Trophoblast cell (in vitro differentiated cells and primary cell): ENCODE data around the gene GTPBP10.

Experiments
- DNase-seq, 2 donors: peaks; one replicate each; pipeline ENCODE4 v3.0.0-alpha.2; 2016
- H2AFZ ChIP-seq: 2 replicates; pipeline ENCODE4 v1.6.1; 2013; ENCODE audit warnings: low read length, moderate library complexity, mild to moderate bottlenecking; ENCODE audit not compliant: insufficient read depth, poor library complexity
- H2AK5ac ChIP-seq: 2 replicates; pipeline ENCODE4 v1.6.1; 2013; ENCODE audit warnings: mild to moderate bottlenecking, low read length
- H2BK120ac ChIP-seq: 2 replicates; pipeline ENCODE4 v1.6.1; 2013; ENCODE audit warnings: low read length, mild to moderate bottlenecking, moderate library complexity; ENCODE audit not compliant: insufficient read depth, poor library complexity
- H2BK12ac ChIP-seq: 2 replicates; pipeline ENCODE4 v1.6.1; 2013; ENCODE audit warnings: mild to moderate bottlenecking, low read length, moderate library complexity
- H2BK5ac ChIP-seq: 2 replicates; pipeline ENCODE4 v1.6.1; 2013; ENCODE audit warnings: low read length, low read depth, moderate library complexity, mild to moderate bottlenecking; ENCODE audit not compliant: poor library complexity
- H3K14ac ChIP-seq: 2 replicates; pipeline ENCODE4 v1.6.1; 2013; ENCODE audit warnings: mild to moderate bottlenecking, low read length
- H3K18ac ChIP-seq: 2 replicates; pipeline ENCODE4 v1.6.1; 2013; ENCODE audit warnings: mild to moderate bottlenecking, low read length
- H3K23ac ChIP-seq: 2 replicates; pipeline ENCODE4 v1.6.1; 2013; ENCODE audit warnings: low read length
- H3K27ac ChIP-seq: 2 replicates; pipeline ENCODE4 v1.5.1; 2013; ENCODE audit warnings: low read depth, mild to moderate bottlenecking, inconsistent platforms, low read length, moderate library complexity
- H3K27me3 ChIP-seq: 2 replicates; pipeline ENCODE4 v1.6.1; 2013; ENCODE audit warnings: inconsistent platforms, mild to moderate bottlenecking, low read length, moderate library complexity; ENCODE audit not compliant: insufficient read depth
- H3K36me3 ChIP-seq, 2 experiments: 1 replicate in 1 of 2; 2 replicates in 1 of 2; pipeline ENCODE4 v1.6.1; 2013; ENCODE audit warnings: low read length in 2 of 2, mild to moderate bottlenecking in 2 of 2, moderate library complexity in 1 of 2; ENCODE audit not compliant: insufficient read depth in 2 of 2, control insufficient read depth in 1 of 2
- H3K4ac ChIP-seq: 2 replicates; pipeline ENCODE4 v1.6.1; 2013; ENCODE audit warnings: low read depth, mild to moderate bottlenecking, low read length, moderate library complexity
- H3K4me1 ChIP-seq, 2 experiments: 1 replicate in 1 of 2; 2 replicates in 1 of 2; pipeline ENCODE4 v1.6.1; 2013; ENCODE audit warnings: low read length in 2 of 2, mild to moderate bottlenecking in 2 of 2, moderate library complexity in 1 of 2; ENCODE audit not compliant: insufficient read depth in 2 of 2, control insufficient read depth in 1 of 2
- H3K4me2 ChIP-seq: 2 replicates; pipeline ENCODE4 v1.6.1; 2013; ENCODE audit warnings: inconsistent platforms, mild to moderate bottlenecking, low read length, moderate library complexity
- H3K4me3 ChIP-seq: 2 replicates; pipeline ENCODE4 v1.5.1; 2013; ENCODE audit warnings: mild to moderate bottlenecking, low read depth, low read length, inconsistent platforms
- H3K79me1 ChIP-seq: one replicate; pipeline ENCODE4 v1.6.1; 2013; ENCODE audit warnings: low read length
- H3K79me2 ChIP-seq: 2 replicates; pipeline ENCODE4 v1.6.1; 2013; ENCODE audit warnings: low read length, mild to moderate bottlenecking; ENCODE audit not compliant: control insufficient read depth, insufficient read depth, poor library complexity
- H3K9ac ChIP-seq: 2 replicates; pipeline ENCODE4 v1.6.1; 2013; ENCODE audit warnings: mild to moderate bottlenecking, low read length
- H3K9me3 ChIP-seq: 2 replicates; pipeline ENCODE4 v1.6.1; 2013; ENCODE audit warnings: low read depth, mild to moderate bottlenecking, control low read depth, inconsistent platforms, low read length; ENCODE audit not compliant: insufficient read depth
- H4K12ac ChIP-seq: 2 replicates; pipeline ENCODE4 v1.6.1; 2013; ENCODE audit warnings: low read depth, mild to moderate bottlenecking, low read length, moderate library complexity
- H4K8ac ChIP-seq: 2 replicates; pipeline ENCODE4 v1.6.1; 2013; ENCODE audit warnings: low read depth, mild to moderate bottlenecking, low read length, moderate library complexity
- H4K91ac ChIP-seq: one replicate; pipeline ENCODE4 v1.6.1; 2013; ENCODE audit warnings: low read depth, mild to moderate bottlenecking, low read length, moderate library complexity
- WGBS: extraction: QIAGEN DNeasy Blood & Tissue Kit; methylation state at CpG from one replicate; pipeline ENCODE4 v1.1.7; 2013; ENCODE audit warnings: missing lambda C conversion rate; ENCODE audit not compliant: insufficient read length, insufficient coverage; ENCODE audit errors: extremely low coverage; 5-methylcytosine and 5-hydroxymethylcytosine counted together

The GTPBP10 gene

GRCh38 chr7:90412458-90413184 is 66.1 kb downstream of the GTPBP10 start:
- Histone ChIP-seq H4K91ac (no peak overlapping the region), H3K4me2 (no peak overlapping the region), H3K18ac (no peak overlapping the region), H3K79me1 (no peaks in the 10 kb centered on the region), H3K4me1 (no peaks in the 10 kb centered on the region), H3K27ac (no peak overlapping the region), H3K4ac (no peak overlapping the region), H3K23ac (no peak overlapping the region), H4K8ac (no peak overlapping the region), H4K12ac (no peak overlapping the region), H3K14ac (no peak overlapping the region), H3K27me3 (no peaks in the 10 kb centered on the region), H2AK5ac (no peak overlapping the region), H2BK12ac (no peak overlapping the region), H2BK120ac (no peak overlapping the region), H3K9ac (no peak overlapping the region), H2BK5ac (no peak overlapping the region), H3K4me3 (no peak overlapping the region), H3K79me2 (no peaks in the 10 kb centered on the region), H2AFZ (no peak overlapping the region), H3K9me3 (no peaks in the 10 kb centered on the region), H3K36me3 (peaks cover 10 to 13% of the 10 kb centered on the region in 2 experiments)
- DNase-seq: peak in 1 of 2 donors; percentile 29
- no CpG with 5 or more reads among the region's 11 CpGs for WGBS

- Histone ChIP-seq H2AK5ac (no peak overlapping the region), H2AFZ (no peak overlapping the region), H3K4me2 (no peak overlapping the region), H3K4me3 (no peak overlapping the region), H3K36me3 (peaks cover 10 to 11% of the 10 kb centered on the region in 2 experiments), H3K4me1 (no peaks in the 10 kb centered on the region), H2BK120ac (no peak overlapping the region), H3K79me2 (no peaks in the 10 kb centered on the region), H3K27me3 (no peaks in the 10 kb centered on the region), H3K14ac (no peak overlapping the region), H2BK12ac (no peak overlapping the region), H3K4ac (no peak overlapping the region), H3K9me3 (no peaks in the 10 kb centered on the region), H4K12ac (no peak overlapping the region), H4K91ac (no peak overlapping the region), H3K18ac (no peak overlapping the region), H3K27ac (no peak overlapping the region), H3K23ac (no peak overlapping the region), H3K79me1 (no peaks in the 10 kb centered on the region), H2BK5ac (no peak overlapping the region), H4K8ac (no peak overlapping the region), H3K9ac (no peak overlapping the region)
- WGBS: no CpG with 5 or more reads among the region's 2 CpGs
- DNase-seq: no peak
Observed at GRCh38 chr7:90413185-90413528, 66.6 kb downstream of the GTPBP10 start.

GRCh38 chr7:90421651-90422050 is 75.1 kb downstream of the GTPBP10 start:
- WGBS: no CpG with 5 or more reads among the region's 6 CpGs
- DNase-seq: no peak
- no peak overlapping the region for H2AFZ ChIP-seq

GRCh38 chr7:90424720-90425119 is 78.2 kb downstream of the GTPBP10 start:
- H3K36me3 ChIP-seq: no peaks in the 10 kb centered on the region
- no peak overlapping the region for H2BK12ac ChIP-seq
- no peaks in the 10 kb centered on the region for H3K27me3 ChIP-seq
- WGBS: no CpG with 5 or more reads among the region's 3 CpGs
- H3K79me1 ChIP-seq: no peaks in the 10 kb centered on the region
- H3K4me1 ChIP-seq: no peaks in the 10 kb centered on the region
- H2BK5ac ChIP-seq: no peak overlapping the region
- no peak overlapping the region for H2AFZ ChIP-seq
- no peak overlapping the region for H4K8ac ChIP-seq
- H3K4ac ChIP-seq: no peak overlapping the region
- H3K23ac ChIP-seq: no peak overlapping the region
- H3K14ac ChIP-seq: no peak overlapping the region
- H3K4me2 ChIP-seq: no peak overlapping the region
- no peak overlapping the region for H3K27ac ChIP-seq
- H3K9ac ChIP-seq: no peak overlapping the region
- H3K79me2 ChIP-seq: no peaks in the 10 kb centered on the region
- H4K91ac ChIP-seq: no peak overlapping the region
- H2BK120ac ChIP-seq: no peak overlapping the region
- H3K4me3 ChIP-seq: no peak overlapping the region
- no peak for DNase-seq
- no peak overlapping the region for H2AK5ac ChIP-seq
- no peak overlapping the region for H3K18ac ChIP-seq
- H4K12ac ChIP-seq: no peak overlapping the region
- H3K9me3 ChIP-seq: no peaks in the 10 kb centered on the region

More at GRCh38 chr7:90421651-90422050, 75.1 kb downstream of the GTPBP10 start:
- no peak overlapping the region for H2BK12ac ChIP-seq
- H3K27me3 ChIP-seq: no peaks in the 10 kb centered on the region
- H4K8ac ChIP-seq: no peak overlapping the region
- no peak overlapping the region for H3K4me2 ChIP-seq
- H2BK120ac ChIP-seq: no peak overlapping the region
- H3K79me1 ChIP-seq: no peaks in the 10 kb centered on the region
- no peak overlapping the region for H3K4me3 ChIP-seq
- no peak overlapping the region for H2BK5ac ChIP-seq
- H3K18ac ChIP-seq: no peak overlapping the region
- H2AK5ac ChIP-seq: no peak overlapping the region
- H3K9ac ChIP-seq: no peak overlapping the region
- no peak overlapping the region for H4K91ac ChIP-seq
- no peaks in the 10 kb centered on the region for H3K4me1 ChIP-seq
- no peaks in the 10 kb centered on the region for H3K9me3 ChIP-seq
- H3K79me2 ChIP-seq: no peaks in the 10 kb centered on the region
- H3K36me3 ChIP-seq: no peaks in the 10 kb centered on the region
- no peak overlapping the region for H3K14ac ChIP-seq
- no peak overlapping the region for H3K27ac ChIP-seq
- H3K4ac ChIP-seq: no peak overlapping the region
- H4K12ac ChIP-seq: no peak overlapping the region
- no peak overlapping the region for H3K23ac ChIP-seq
